Muscle layer of duodenum (tissue), 2 donors: ENCODE measurements around the gene UVSSA.
"Not testable (repeated sequence)": the region's sequence is repeated elsewhere in the genome, so short reads cannot be mapped to it uniquely, and the experiment has no call there.

Experiments used
- H3K27ac ChIP-seq: one replicate; pipeline ENCODE4 v1.7.0; 2013; ENCODE audit warnings: mild to moderate bottlenecking, low read length
- H3K27me3 ChIP-seq: one replicate; pipeline ENCODE4 v1.7.0; 2013; ENCODE audit warnings: low read depth, mild to moderate bottlenecking, control low read depth, low read length
- H3K36me3 ChIP-seq, 2 donors: one replicate each; pipeline ENCODE4 v1.7.0; 2013; ENCODE audit warnings: low read length in 2 of 2, control low read depth in 1 of 2, mild to moderate bottlenecking in 1 of 2; ENCODE audit not compliant: insufficient read depth in 2 of 2, control insufficient read depth in 1 of 2
- H3K4me1 ChIP-seq, 2 donors: one replicate each; pipeline ENCODE4 v1.7.0; 2013; ENCODE audit warnings: low read length in 2 of 2, mild to moderate bottlenecking in 2 of 2, control low read depth in 1 of 2, moderate library complexity in 1 of 2; ENCODE audit not compliant: insufficient read depth in 2 of 2, control insufficient read depth in 1 of 2
- H3K4me3 ChIP-seq, 2 donors: one replicate each; pipeline ENCODE4 v1.7.0; 2013; ENCODE audit warnings: low read length in 2 of 2, low read depth in 1 of 2, mild to moderate bottlenecking in 1 of 2
- H3K9me3 ChIP-seq, 2 donors: one replicate each; pipeline ENCODE4 v1.7.0; 2013; ENCODE audit warnings: low read length in 2 of 2, control low read depth in 1 of 2, mild to moderate bottlenecking in 1 of 2; ENCODE audit not compliant: control insufficient read depth in 1 of 2
- donor health status: healthy.

UVSSA gene

GRCh38 chr4:1369091-1369450, 22.1 kb downstream of the UVSSA start:
- H3K9me3 ChIP-seq = no peaks in the 10 kb centered on the region
- H3K36me3 ChIP-seq = peaks cover 5 to 66% of the 10 kb centered on the region in 2 donors
- H3K4me1 ChIP-seq = no peaks in the 10 kb centered on the region
- no peaks in the 10 kb centered on the region for H3K27me3 ChIP-seq
- H3K4me3 ChIP-seq = no peak overlapping the region
- no peak overlapping the region for H3K27ac ChIP-seq

GRCh38 chr4:1369479-1370079, 22.6 kb downstream of the UVSSA start:
- Histone ChIP-seq H3K4me3 (no peak overlapping the region), H3K27ac (no peak overlapping the region), H3K4me1 (no peaks in the 10 kb centered on the region), H3K36me3 (peaks cover 5 to 66% of the 10 kb centered on the region in 2 donors), H3K27me3 (no peaks in the 10 kb centered on the region), H3K9me3 (no peaks in the 10 kb centered on the region)

- peaks cover 5 to 69% of the 10 kb centered on the region in 2 donors for H3K36me3 ChIP-seq
- H3K27me3 ChIP-seq = no peaks in the 10 kb centered on the region
- no peak overlapping the region for H3K4me3 ChIP-seq
- H3K9me3 ChIP-seq = no peaks in the 10 kb centered on the region
- no peaks in the 10 kb centered on the region for H3K4me1 ChIP-seq
- no peak overlapping the region for H3K27ac ChIP-seq
Observed at GRCh38 chr4:1370321-1371124, 23.5 kb downstream of the UVSSA start.

GRCh38 chr4:1371176-1372165, 24.5 kb downstream of the UVSSA start:
- Histone ChIP-seq H3K4me3 (no peak overlapping the region), H3K4me1 (no peaks in the 10 kb centered on the region), H3K36me3 (peaks cover 5 to 70% of the 10 kb centered on the region in 2 donors), H3K9me3 (no peaks in the 10 kb centered on the region), H3K27me3 (no peaks in the 10 kb centered on the region), H3K27ac (no peak overlapping the region)

GRCh38 chr4:1372576-1372975, 25.6 kb downstream of the UVSSA start:
- H3K27ac ChIP-seq, H3K27me3 ChIP-seq, H3K9me3 ChIP-seq, H3K4me1 ChIP-seq, H3K4me3 ChIP-seq: not testable (repeated sequence)
- peaks cover 5 to 68% of the 10 kb centered on the region in 2 donors for H3K36me3 ChIP-seq

DNA sequence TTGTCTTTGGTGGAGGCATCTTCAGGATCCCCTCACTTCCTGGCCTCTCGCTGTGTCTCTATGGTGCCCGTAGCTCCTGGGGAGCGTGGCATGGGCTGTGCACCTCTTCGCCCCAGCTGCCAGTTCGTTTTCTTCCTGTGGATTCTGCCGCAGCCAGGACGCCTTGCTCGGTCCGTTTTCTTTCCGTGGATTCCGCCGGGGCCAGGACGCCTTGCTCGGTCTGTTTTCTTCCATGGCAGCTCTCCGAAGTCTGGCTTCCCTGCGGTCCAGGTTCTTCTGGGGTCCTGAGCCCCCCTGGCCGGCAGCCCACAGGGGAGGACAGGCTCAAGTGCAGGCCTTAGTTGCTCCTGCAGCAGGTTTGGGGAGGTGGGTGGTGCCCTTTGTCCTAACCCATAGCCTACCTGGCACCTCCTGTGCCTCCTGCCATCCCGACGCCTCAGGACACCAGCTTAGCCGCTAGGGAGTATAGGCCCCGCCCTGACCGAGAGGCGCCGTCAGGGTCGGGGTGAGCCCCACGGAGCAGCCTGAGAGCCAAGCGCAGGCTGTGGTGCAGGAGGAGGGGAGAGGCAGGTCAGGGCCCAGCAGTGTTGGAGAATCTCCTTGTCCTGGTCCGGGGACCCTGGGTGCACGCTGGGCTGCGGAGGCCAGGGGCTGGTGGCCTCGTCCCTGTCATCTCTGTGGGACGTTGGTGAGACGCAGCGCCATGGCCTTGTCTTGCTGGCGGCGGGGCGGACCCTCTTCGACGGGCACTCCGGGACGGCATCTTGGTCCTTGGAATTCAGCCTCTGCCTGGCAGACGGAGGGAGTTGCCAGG, 27.1 kb downstream of the UVSSA start:
- Histone ChIP-seq H3K27ac (no peak overlapping the region), H3K27me3 (no peaks in the 10 kb centered on the region), H3K36me3 (peaks cover 5 to 56% of the 10 kb centered on the region in 2 donors), H3K4me1 (no peaks in the 10 kb centered on the region), H3K4me3 (no peak overlapping the region), H3K9me3 (no peaks in the 10 kb centered on the region)

- H3K4me3 ChIP-seq = no peak overlapping the region
- no peaks in the 10 kb centered on the region for H3K9me3 ChIP-seq
- H3K4me1 ChIP-seq = no peaks in the 10 kb centered on the region
- H3K27ac ChIP-seq = no peak overlapping the region
- peaks cover 5 to 56% of the 10 kb centered on the region in 2 donors for H3K36me3 ChIP-seq
- H3K27me3 ChIP-seq = no peaks in the 10 kb centered on the region
Observed at GRCh38 chr4:1374706-1375045, 27.7 kb downstream of the UVSSA start.

GRCh38 chr4:1375051-1375721, 28.2 kb downstream of the UVSSA start:
- Histone ChIP-seq H3K4me1 (no peaks in the 10 kb centered on the region), H3K36me3 (peaks cover 5 to 58% of the 10 kb centered on the region in 2 donors), H3K9me3 (no peaks in the 10 kb centered on the region), H3K27me3 (no peaks in the 10 kb centered on the region), H3K27ac (no peak overlapping the region), H3K4me3 (no peak overlapping the region)

DNA sequence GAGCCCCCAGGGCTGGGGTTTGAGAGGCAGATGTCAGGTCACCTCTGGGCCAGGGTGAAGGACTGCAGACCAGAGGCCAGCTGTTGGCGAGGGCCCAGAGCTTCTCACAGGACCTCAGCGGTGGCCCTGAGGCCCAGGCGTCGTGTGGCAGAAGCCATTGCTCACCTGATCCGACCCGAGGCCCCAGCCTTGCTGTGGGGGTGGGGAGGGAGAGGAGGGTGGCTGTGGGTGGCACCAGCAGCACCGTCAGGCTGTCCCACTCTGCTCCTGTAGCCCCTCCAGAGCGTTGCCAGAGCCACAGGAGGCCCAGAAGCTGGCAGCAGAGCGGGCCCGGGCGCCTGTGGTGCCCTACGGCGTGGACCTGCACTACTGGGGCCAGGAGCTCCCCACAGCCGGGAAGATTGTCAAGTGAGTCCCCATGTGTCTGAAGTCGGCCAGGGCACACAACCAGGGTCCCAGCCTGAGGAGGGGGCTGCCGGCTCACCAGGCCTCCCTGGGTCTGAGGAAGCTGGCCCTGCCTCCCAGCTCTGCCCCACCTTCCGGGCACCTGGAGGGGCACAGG, 28.8 kb downstream of the UVSSA start:
- H3K36me3 ChIP-seq = peaks cover 5 to 61% of the 10 kb centered on the region in 2 donors
- no peaks in the 10 kb centered on the region for H3K9me3 ChIP-seq
- no peak overlapping the region for H3K4me3 ChIP-seq

DNA sequence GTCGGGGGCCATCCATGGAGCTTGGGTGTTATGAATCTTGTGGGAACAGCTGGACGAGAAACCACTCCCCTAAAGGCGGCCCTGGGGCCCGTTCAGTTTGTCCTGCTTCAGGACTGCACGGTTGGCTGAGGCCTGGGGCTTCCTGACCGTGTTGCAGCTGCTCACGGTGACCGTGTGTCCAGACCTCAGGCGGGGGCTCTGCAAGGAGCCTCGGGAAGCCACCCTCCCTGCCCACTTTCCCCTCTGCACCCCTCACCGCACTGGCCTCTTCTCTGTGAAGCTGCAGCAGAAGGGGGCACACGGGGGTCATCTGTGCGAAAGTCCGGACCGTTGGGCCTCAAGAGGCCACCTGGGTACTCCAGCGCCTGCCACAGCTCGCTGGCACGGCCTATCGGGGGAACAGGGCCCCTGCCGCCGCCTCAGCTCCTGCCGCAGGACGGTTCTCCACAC, 29.4 kb downstream of the UVSSA start:
- no peaks in the 10 kb centered on the region for H3K27me3 ChIP-seq
- H3K36me3 ChIP-seq = peaks cover 4 to 65% of the 10 kb centered on the region in 2 donors
- no peak overlapping the region for H3K27ac ChIP-seq
- H3K4me1 ChIP-seq = no peaks in the 10 kb centered on the region
- H3K4me3 ChIP-seq = no peak overlapping the region
- H3K9me3 ChIP-seq = no peaks in the 10 kb centered on the region

More for the DNA sequence above, 28.8 kb downstream of the UVSSA start:
- no peaks in the 10 kb centered on the region for H3K4me1 ChIP-seq
- H3K27me3 ChIP-seq = no peaks in the 10 kb centered on the region
- no peak overlapping the region for H3K27ac ChIP-seq
